HepG2 (cell line): ENCODE measurements around the gene EXOC6B. TPM values are rescaled to one million over a fixed set of nuclear protein-coding genes. Genes with fewer than 3 reads are reported as not detected.
A peak's percentile ranks its signal among the peaks of the same experiment; 100 is the strongest.

Source experiments
- ATM ChIP-seq: fragments of 450-650 bp; IDR thresholded peaks from 2 replicates; pipeline ENCODE4 v1.7.1; 2017; ENCODE audit warnings: mild to moderate bottlenecking, borderline replicate concordance
- EHMT2 ChIP-seq: fragments of 200-600 bp; sonication (generic); IDR thresholded peaks from 2 replicates; pipeline ENCODE4 v1.7.0; 2017; ENCODE audit warnings: antibody characterized with exemption, low read depth, low read length, borderline replicate concordance
- GABPB1 ChIP-seq: IDR thresholded peaks from 2 replicates; pipeline ENCODE4 v1.6.1; 2016; ENCODE audit warnings: mild to moderate bottlenecking, missing genetic modification reagents, moderate library complexity, missing compliant biosample characterization
- RBFOX2 ChIP-seq: fragments of 200-400 bp; formaldehyde crosslinking; IDR thresholded peaks from 2 replicates; pipeline ENCODE4 v1.6.1; 2017; ENCODE audit warnings: low read depth, mild to moderate bottlenecking, low read length
- SP1 ChIP-seq, 2 experiments: fragments of 450-650 bp in 1 of 2; sonication (generic) in 1 of 2; formaldehyde crosslinking in 1 of 2; IDR thresholded peaks; 2 replicates each; pipeline versions ENCODE4 v1.4.0 to v1.6.1; 2016 to 2020; ENCODE audit warnings: missing genetic modification reagents in 1 of 2
- TBP ChIP-seq: sonication (generic); formaldehyde crosslinking; IDR thresholded peaks from 2 replicates; pipeline ENCODE4 v1.5.0; 2020; ENCODE audit warnings: missing genetic modification reagents
- ZKSCAN8 ChIP-seq: IDR thresholded peaks from 2 replicates; pipeline ENCODE4 v1.6.1; 2016; ENCODE audit warnings: borderline replicate concordance, missing genetic modification reagents, missing compliant biosample characterization
- ZNF234 ChIP-seq: sonication (generic); formaldehyde crosslinking; conservative IDR thresholded peaks from 2 replicates; pipeline ENCODE4 v1.5.1; 2020; ENCODE audit warnings: mild to moderate bottlenecking, missing genetic modification reagents
- ZNF317 ChIP-seq: sonication (generic); formaldehyde crosslinking; IDR thresholded peaks from 2 replicates; pipeline ENCODE4 v1.5.0; 2020; ENCODE audit warnings: mild to moderate bottlenecking, missing genetic modification reagents
- ZNF326 ChIP-seq: sonication (generic); formaldehyde crosslinking; IDR thresholded peaks from 2 replicates; pipeline ENCODE4 v1.4.0; 2020; ENCODE audit warnings: missing genetic modification reagents, borderline replicate concordance
- ZNF354B ChIP-seq: sonication (generic); formaldehyde crosslinking; IDR thresholded peaks from 2 replicates; pipeline ENCODE4 v1.8.0; 2022; ENCODE audit warnings: mild to moderate bottlenecking, missing genetic modification reagents
- ZNF460 ChIP-seq: sonication (generic); formaldehyde crosslinking; IDR thresholded peaks from 2 replicates; pipeline ENCODE4 v1.5.1; 2020; ENCODE audit warnings: missing genetic modification reagents, mild to moderate bottlenecking, borderline replicate concordance
- ZNF749 ChIP-seq: sonication (generic); formaldehyde crosslinking; IDR thresholded peaks from 2 replicates; pipeline ENCODE4 v1.8.0; 2022; ENCODE audit warnings: mild to moderate bottlenecking, missing genetic modification reagents, moderate library complexity, borderline replicate concordance
- ZNF768 ChIP-seq: sonication (generic); formaldehyde crosslinking; IDR thresholded peaks from 2 replicates; pipeline ENCODE4 v1.4.0; 2020; ENCODE audit warnings: missing genetic modification reagents
- ZNF788 ChIP-seq: sonication (generic); formaldehyde crosslinking; IDR thresholded peaks from 2 replicates; pipeline ENCODE4 v1.5.0; 2020; ENCODE audit warnings: mild to moderate bottlenecking, missing genetic modification reagents, borderline replicate concordance
- ZNF878 ChIP-seq: sonication (generic); formaldehyde crosslinking; IDR thresholded peaks from 2 replicates; pipeline ENCODE4 v1.8.1; 2023; ENCODE audit warnings: mild to moderate bottlenecking, missing genetic modification reagents, moderate library complexity
- ZSCAN20 ChIP-seq: sonication (generic); formaldehyde crosslinking; IDR thresholded peaks from 2 replicates; pipeline ENCODE4 v1.4.0; 2020; ENCODE audit warnings: missing genetic modification reagents, mild to moderate bottlenecking, borderline replicate concordance
- ZSCAN29 ChIP-seq: sonication (generic); formaldehyde crosslinking; conservative IDR thresholded peaks from 2 replicates; pipeline ENCODE4 v1.4.0; 2020; ENCODE audit warnings: mild to moderate bottlenecking, missing genetic modification reagents
- ZZZ3 ChIP-seq: sonication (generic); formaldehyde crosslinking; IDR thresholded peaks from 2 replicates; pipeline ENCODE4 v1.4.0; 2020; ENCODE audit warnings: missing genetic modification reagents, mild to moderate bottlenecking, borderline replicate concordance
- polyA plus RNA-seq, 8 experiments: library from polyadenylated mRNA; depleted of rRNA in 3 of 8; stranded (reverse) in 7 of 8; unstranded in 1 of 8; fragments of >200 nt; fragmentation: Illumina TruSeq in 4 of 8; extraction: Trizol in 4 of 8; gene quantifications; 2 replicates each; pipeline versions ENCODE4 v1.2.1 to v1.2.3, GENCODE V29; 2011 to 2016; ENCODE audit warnings: low read depth in 4 of 8, missing spikeins in 1 of 8, mixed read lengths in 1 of 8; ENCODE audit not compliant: insufficient read depth in 1 of 8
- total RNA-seq, 5 experiments: library from RNA; depleted of rRNA; stranded (reverse); fragments of >200 nt; fragmentation: Illumina TruSeq; extraction: Trizol; gene quantifications; 2 replicates each; pipeline ENCODE4 v1.2.3, GENCODE V29; 2016; ENCODE audit warnings: low read depth in 1 of 5
- TF ChIP-seq, protein P1 (sequence below): sonication (generic); formaldehyde crosslinking; IDR thresholded peaks from 2 replicates; pipeline ENCODE4 v1.8.0; 2023; ENCODE audit warnings: mild to moderate bottlenecking, missing genetic modification reagents
- TF ChIP-seq, protein P2 (sequence below), 2 experiments: sonication (generic) in 1 of 2; formaldehyde crosslinking in 1 of 2; IDR thresholded peaks; 2 replicates each; pipeline versions ENCODE4 v1.4.0 to v1.6.1; 2016 to 2020; ENCODE audit warnings: borderline replicate concordance in 1 of 2, low read depth in 1 of 2, mild to moderate bottlenecking in 1 of 2, missing genetic modification reagents in 1 of 2
- TF ChIP-seq, protein P3 (sequence below): sonication (generic); formaldehyde crosslinking; IDR thresholded peaks from 2 replicates; pipeline ENCODE4 v1.4.0; 2020; ENCODE audit warnings: mild to moderate bottlenecking, missing genetic modification reagents

EXOC6B gene
- total and polyA plus RNA-seq, 2 of the 13 experiments (the other 11 are each of a cell fraction or from before 2014, with no cell fraction given) = 9.1 to 15.9 TPM

DNA sequence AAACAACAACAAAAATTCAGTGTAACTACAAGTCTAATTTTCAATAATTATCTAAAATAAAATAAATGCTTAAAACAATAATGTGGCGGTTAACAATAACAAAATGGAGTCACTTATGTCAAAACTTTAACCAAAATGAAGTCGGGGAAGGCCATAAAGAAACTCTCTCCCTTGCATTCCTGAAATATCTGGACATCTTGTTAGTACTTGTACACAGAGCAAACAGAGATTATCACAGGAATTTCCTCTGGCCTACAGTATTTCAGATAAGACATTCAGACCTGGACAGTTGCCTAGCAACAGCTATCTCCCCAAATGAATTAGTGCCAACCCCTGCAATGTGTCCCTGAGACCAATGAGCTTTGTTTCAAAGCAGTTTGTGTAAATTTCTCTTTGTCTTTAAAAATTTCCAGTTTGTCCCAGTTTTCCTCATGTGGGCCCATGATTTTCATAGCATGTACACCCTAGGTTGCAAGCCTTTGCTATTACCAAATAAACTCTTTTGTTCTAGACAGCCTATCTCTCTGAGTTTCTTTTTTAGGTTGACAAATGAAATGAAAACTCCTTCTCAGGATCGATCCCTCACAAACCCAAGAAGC, 68.6 kb downstream of the EXOC6B start (continued):
- no peak for TF ChIP-seq ZNF460 (CRISPR knock-in tag)
- no peak for TF ChIP-seq GABPB1
- TF ChIP-seq ZSCAN29 (CRISPR knock-in tag) = peak; percentile 72; the same call in 1 of the 2 replicates
- TF ChIP-seq ZKSCAN8 (CRISPR knock-in tag) = no peak; the same call in 1 of the 2 replicates
- no peak for TF ChIP-seq ZZZ3
- 0 out of 2 replicates have a peak, but pooled peaks have one; percentile 4 for TF ChIP-seq ZSCAN20 (CRISPR knock-in tag)
- no peak for TF ChIP-seq EHMT2
- no peak for TF ChIP-seq TBP
- TF ChIP-seq ZNF878 (CRISPR knock-in tag) = peak; percentile 52; the same call in 1 of the 2 replicates
- TF ChIP-seq SP1 (IDR thresholded peaks at IDR 0.05) = no peak
- 0 out of 2 replicates have a peak, but pooled peaks have one; percentile 25 for TF ChIP-seq SP1 (CRISPR knock-in tag; IDR thresholded peaks at IDR 0.05)
- no peak for TF ChIP-seq ZNF768 (CRISPR knock-in tag)
- no peak for TF ChIP-seq ZNF326 (CRISPR knock-in tag)
- TF ChIP-seq RBFOX2 = no peak
- TF ChIP-seq, protein P1, sequence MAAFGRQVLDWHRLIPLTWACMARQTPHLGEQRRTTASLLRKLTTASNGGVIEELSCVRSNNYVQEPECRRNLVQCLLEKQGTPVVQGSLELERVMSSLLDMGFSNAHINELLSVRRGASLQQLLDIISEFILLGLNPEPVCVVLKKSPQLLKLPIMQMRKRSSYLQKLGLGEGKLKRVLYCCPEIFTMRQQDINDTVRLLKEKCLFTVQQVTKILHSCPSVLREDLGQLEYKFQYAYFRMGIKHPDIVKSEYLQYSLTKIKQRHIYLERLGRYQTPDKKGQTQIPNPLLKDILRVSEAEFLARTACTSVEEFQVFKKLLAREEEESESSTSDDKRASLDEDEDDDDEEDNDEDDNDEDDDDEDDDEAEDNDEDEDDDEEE = no peak
- 0 out of 2 replicates have a peak, but pooled peaks have one; percentile 53 for TF ChIP-seq ZNF317 (CRISPR knock-in tag)
- TF ChIP-seq ATM = no peak
- TF ChIP-seq, protein P2, sequence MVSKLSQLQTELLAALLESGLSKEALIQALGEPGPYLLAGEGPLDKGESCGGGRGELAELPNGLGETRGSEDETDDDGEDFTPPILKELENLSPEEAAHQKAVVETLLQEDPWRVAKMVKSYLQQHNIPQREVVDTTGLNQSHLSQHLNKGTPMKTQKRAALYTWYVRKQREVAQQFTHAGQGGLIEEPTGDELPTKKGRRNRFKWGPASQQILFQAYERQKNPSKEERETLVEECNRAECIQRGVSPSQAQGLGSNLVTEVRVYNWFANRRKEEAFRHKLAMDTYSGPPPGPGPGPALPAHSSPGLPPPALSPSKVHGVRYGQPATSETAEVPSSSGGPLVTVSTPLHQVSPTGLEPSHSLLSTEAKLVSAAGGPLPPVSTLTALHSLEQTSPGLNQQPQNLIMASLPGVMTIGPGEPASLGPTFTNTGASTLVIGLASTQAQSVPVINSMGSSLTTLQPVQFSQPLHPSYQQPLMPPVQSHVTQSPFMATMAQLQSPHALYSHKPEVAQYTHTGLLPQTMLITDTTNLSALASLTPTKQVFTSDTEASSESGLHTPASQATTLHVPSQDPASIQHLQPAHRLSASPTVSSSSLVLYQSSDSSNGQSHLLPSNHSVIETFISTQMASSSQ (IDR thresholded peaks at IDR 0.05; ENCODE audit: low read depth) = peak; percentile 80
- TF ChIP-seq, protein P2 (CRISPR knock-in tag; IDR thresholded peaks at IDR 0.05; ENCODE audit: borderline replicate concordance) = peak; percentile 84; the same call in 1 of the 2 replicates
- TF ChIP-seq, protein P3, sequence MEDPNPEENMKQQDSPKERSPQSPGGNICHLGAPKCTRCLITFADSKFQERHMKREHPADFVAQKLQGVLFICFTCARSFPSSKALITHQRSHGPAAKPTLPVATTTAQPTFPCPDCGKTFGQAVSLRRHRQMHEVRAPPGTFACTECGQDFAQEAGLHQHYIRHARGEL (CRISPR knock-in tag) = no peak
- no peak for TF ChIP-seq ZNF234 (CRISPR knock-in tag)
- TF ChIP-seq ZNF354B (CRISPR knock-in tag) = no peak
- TF ChIP-seq ZNF749 (CRISPR knock-in tag) = no peak
- no peak for TF ChIP-seq ZNF788
